Femur (tissue), 1 donor: ENCODE results near the gene SLIT3.
A peak's percentile ranks its signal among the peaks of the same experiment; 100 is the strongest.
"Not testable (repeated sequence)": the region's sequence is repeated elsewhere in the genome, so short reads cannot be mapped to it uniquely, and the experiment has no call there.

ENCODE experiments used
- DNase-seq: peaks from one replicate; pipeline ENCODE4 v3.0.0-alpha.2; 2017

Gene SLIT3

GRCh38 chr5:169132302-169132660 is 168.7 kb downstream of the SLIT3 start:
- no peak for DNase-seq

DNA sequence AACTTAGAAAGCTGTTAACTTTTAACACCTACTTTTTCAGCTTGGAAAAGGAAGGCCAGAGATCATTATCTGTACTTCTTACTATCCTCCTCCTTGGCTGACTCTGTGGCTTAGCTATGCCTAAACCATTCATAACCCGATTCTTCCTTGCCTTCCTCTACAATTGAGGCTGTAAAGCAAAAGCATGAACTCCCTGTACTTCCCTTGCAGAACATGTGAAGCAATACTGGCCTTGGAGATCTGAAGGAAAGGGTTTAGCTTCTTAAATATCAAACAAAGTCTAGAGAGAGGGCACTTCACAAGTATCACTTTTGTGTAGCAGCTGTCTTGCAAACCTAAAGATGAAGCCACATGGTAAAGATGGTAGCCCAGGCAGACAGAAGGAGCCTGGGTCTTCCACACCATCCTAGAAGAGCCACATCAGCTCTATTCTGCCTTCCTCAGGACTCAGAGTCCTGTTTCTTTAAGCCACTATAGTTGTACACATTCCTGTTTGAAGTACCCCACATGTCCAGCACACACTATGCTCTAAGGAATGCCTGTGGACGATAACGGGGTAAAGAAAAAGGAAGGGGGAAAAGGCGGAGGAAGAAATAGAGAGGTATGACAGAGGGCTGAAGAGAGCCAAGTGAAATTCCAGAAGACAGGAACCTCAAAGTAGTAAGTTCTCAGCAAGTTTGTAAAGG is 169.2 kb downstream of the SLIT3 start:
- DNase-seq, result no peak

- DNase-seq, result no peak
Measured at GRCh38 chr5:169128679-169129078, 172.3 kb downstream of the SLIT3 start.

DNA sequence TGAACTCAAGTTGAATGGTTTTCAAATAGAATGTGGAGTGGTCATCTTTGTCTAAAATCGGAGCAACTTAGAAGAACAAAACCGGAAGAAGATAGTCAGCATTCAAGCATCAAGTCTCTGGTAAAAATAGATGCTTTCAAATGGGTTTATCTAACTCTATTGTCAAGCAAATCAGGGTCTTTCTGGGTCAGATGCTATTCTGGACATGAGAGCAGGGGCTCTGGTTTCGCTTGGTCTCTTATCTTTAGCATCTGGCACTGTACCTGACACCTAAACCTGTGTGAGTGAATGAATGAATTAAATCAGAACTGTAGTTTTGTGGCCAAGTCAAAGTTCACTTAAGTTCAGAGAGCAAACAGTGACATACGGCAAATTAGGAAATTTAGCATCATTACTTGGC is 173.5 kb downstream of the SLIT3 start:
- DNase-seq, result no peak

DNA sequence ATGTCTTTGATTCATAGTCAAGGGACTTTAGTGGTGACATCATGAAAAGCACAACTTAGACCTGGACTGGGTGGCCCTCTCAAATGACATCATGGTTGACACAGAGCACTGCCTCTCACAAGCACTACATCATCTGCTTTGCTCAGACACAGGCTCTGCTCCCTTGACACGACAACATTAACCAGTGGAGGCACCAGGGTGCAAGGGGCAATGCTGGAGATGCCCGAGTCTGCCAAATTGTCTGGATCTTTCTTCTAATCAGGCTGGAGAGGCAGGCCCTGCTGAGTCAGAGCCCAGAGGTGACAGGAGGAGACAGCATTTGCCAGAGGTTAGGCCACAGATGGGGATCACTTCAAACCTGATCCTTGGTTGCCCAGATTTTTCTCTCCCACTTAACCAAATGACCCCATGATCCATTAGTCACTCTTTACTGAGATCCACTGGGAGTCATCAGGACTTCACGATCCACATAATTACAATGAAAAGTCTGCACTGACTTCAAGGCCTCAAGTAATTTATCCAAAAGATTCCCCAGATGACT is 174.4 kb downstream of the SLIT3 start:
- DNase-seq, result no peak

DNA sequence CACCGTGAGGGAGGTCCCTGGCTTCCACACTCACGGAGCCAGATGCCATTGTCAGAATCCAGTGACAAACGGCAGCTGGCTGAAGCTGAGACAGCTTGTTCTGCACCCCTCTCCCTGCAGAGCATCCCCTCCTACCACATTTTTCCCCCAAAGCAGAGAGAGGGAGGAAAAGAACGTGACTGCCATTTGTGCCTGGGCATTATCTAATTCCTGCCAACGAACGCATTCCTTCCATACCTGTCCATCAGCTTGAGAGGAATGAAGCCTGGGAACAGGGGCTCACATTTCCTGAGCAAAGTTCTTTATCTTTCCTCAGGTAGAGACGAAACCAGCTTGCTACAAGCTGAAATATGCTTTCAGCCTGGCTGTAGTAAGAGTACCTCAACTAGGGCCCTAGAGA is 175.4 kb downstream of the SLIT3 start:
- no peak for DNase-seq

DNA sequence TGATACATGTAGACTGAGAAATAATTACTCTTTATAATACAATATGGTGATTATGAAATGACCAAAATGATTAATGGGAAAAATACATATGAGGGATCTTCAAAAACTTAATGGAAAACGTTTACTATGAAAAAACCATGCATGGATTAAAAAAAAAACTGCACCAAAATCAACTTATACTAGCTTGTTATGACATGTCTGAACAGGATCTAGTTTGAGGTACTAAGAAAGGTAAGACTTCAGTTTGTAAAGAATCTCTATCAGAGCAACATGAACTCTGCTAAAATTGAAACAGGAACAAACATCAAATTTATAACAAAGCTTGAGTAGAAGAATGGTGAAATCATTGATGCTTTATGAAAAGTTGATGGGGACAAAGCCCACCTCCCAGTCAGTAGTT is 178.0 kb downstream of the SLIT3 start:
- no peak for DNase-seq

DNA sequence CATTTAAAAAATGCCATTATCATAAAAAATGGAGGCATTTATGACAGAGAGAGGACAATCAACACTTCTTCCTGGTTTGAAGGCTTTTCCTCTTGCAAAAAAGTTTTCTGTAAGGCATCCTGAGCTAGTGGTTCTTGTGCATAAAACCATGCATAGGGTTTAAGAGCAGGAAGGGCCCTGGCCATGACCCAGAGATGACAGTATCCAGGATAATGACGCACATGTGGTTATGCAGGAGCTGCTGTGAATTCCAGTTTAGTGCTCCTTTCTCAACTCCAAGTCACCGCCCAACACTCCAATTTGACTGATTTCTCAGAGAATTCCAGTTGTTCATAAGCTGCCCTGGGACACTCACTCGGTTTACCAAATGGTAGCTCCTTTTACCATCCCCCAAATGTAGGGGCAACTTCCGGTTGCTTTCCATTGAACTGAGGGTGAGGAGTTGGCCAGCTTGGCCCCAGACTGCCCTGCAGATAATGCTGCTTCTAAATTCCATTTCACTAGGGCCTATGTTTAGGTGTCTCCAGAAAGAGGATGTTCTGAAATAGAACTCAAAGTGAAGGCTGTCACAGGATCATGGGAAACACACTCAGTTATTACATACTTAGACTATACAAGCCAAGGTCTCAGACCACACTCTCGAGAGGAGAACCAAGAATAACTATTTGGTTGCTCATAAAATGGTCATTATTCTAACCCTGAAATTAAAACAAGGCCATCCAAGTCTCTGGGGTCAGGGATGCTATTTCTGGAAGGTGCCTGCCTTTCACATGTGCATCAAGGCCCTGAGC is 179.1 kb downstream of the SLIT3 start:
- DNase-seq, result peak; percentile 52

- DNase-seq, result no peak
Measured at GRCh38 chr5:169119288-169120048, 181.5 kb downstream of the SLIT3 start.

DNA sequence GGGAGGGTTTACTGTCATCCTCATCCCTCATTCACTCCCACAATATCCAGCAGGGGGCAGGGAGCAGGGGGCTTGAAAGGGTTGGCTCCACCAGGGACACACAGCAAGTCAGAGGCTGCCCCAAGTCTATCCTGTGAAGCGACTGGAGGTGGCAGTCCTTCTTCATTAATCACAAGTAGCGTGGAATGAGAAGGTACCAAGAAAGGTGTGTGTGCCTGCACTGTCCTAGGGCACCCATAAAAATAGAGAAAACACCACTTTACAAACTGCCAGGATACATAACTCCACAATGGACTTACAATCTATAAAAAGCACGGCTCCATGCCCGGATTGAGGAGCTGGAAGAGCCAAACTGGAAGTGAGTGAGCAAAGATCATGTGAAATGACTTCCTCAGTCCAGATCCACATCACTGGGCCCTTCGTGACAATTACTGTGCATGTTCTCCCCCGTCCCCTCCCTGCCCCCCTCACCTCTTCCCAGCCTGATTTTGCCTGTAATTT is 183.9 kb downstream of the SLIT3 start:
- no peak for DNase-seq

- no peak for DNase-seq
Measured at GRCh38 chr5:169115461-169116124, 185.3 kb downstream of the SLIT3 start.

DNA sequence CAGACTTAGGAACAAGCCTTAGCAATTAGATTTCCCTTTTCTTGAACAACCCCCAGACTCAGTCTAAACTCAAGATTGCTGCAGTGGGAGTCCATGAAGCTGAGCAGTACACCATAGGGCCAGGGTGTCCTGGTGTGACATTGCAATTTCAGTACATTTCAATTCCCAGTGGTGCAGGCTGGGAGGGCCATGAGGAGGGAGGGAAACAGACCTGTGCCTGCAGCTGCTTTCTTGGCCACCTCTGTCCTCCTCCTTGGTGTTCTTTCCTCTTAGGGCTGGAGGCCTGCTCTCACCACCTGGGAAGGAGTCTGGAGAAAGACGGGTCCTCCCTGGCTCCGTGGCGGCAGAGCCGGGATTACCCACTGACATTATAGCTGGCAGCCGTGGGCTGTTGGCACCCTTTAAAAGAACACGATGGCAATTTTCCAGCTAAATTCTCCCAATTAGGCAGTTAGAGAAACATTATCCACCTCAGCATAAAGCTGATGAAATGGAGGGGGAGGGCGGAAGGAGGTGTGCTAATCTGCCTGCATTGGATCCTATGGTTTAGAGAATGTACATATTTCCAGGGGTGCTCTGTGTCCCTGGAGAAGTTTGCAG is 186.4 kb downstream of the SLIT3 start:
- DNase-seq, result no peak

GRCh38 chr5:169112016-169112415 is 188.9 kb downstream of the SLIT3 start:
- no peak for DNase-seq

DNA sequence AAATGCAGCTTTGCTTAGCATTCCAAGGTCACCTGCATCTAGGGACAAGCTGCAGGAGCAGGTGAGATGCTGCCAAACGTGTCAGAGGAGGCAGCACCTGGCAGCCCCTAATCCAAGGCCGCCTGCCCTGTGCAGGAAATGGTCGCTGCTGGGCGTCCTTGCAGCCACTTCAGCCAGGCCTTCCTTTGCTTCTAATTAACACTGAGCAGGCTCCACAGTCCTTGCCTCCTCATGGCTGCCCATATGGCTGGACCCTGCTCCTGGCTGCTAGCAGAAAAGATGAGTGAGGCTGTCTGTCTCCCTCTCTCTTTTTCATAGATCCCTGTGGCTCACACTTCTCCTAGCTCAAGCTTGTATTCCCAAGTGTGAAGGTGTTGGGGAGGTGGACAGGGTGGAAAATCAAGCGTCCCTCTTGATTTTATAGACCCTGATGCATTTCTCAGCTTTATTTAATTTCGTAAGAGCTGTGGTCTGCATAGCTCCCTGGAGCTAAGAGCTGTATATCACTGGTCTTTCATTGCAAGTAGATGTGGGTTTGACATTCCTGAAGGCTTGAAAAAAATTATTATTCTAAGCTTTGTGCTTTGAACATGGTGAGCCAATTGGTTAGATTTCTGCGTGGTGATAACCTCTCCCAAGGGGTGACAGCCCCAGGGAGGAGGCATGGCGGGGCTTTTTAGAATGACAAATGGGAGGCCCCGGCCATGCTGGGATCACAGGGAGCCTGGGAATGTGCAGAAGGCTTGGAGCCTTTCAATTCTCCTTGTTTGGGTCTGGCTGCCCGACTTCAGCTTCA is 193.8 kb downstream of the SLIT3 start:
- no peak for DNase-seq

DNA sequence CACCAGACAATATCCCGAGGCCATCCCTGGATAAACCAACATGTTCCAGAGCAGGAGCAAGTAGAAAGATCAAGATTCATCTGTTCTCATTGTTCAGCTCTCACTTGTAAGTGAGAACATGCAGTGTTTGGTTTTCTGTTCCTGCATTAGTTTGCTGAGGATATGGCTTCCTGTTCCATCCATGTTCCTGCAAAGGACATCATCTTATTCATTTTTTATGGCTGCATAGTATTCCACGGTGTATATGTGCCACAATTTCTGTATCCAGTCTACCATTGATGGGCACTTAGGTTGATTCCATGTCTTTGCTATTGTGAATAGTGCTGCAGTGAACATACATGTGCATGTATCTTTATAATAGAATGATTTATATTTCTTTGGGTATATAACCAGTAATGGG is 195.4 kb downstream of the SLIT3 start:
- DNase-seq, result not testable (repeated sequence)

DNA sequence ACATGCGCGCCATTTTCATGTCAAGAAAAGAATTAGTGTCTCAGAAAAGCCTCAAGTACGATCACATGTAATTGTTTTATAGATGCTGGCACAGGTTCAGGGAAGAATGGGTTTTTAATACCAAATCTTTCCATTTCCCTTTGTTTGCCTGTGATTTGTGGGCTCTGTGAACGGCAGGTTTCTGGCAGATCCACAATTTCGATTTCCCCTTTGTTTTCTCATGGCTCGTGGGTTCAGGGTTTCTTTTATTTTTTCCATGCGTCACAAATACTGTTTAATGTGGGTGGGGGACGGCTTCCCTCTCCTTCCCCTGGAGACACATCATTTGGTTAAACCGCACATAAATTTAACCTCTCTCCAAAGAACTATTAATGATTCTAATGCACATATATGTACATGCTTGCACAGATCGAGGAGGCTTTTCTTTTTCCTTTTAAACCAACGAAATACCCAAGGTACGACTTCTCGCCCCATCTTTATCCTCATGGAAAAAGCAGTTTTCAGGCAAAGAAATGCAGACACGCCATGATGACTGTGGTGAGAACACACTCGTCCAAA is 195.9 kb downstream of the SLIT3 start:
- DNase-seq, result no peak

GRCh38 chr5:169103586-169104181 is 197.3 kb downstream of the SLIT3 start:
- DNase-seq, result no peak

DNA sequence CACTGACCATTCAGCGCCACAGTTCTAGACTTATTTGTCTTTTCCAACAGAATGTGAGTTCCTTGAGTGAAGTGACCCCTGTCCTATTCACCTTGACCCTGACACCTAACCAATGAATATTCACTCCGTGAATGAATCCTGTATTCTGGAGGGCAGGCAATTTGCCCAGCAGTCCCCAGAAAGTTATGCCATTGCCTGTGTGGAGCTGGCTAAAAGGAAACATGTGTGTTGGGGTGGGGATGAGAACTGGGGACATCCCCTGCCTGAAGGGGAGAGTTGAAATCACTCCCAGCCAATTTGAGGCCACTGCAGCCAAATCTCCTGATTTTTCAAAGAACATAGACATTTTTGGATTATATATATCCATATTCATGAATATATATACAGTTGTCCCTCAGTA is 199.0 kb downstream of the SLIT3 start:
- no peak for DNase-seq

- no peak for DNase-seq
Measured at GRCh38 chr5:169100735-169101075, 200.2 kb downstream of the SLIT3 start.

- DNase-seq, result no peak
Measured at GRCh38 chr5:169099801-169100734, 200.9 kb downstream of the SLIT3 start.
